GM23338 (cell line): ENCODE results near the gene RORC.

ENCODE experiments used
- EZH2 ChIP-seq: fragments of 200-600 bp; sonication (generic); IDR thresholded peaks from one replicate; pipeline ENCODE4 v1.8.0; 2017; ENCODE audit warnings: antibody characterized with exemption, mild to moderate bottlenecking, low read depth; ENCODE audit not compliant: unreplicated experiment
- EZH2phosphoT487 ChIP-seq: fragments of 200-600 bp; sonication (generic); IDR thresholded peaks from one replicate; pipeline ENCODE4 v1.8.1; 2018; ENCODE audit warnings: antibody characterized with exemption; ENCODE audit not compliant: unreplicated experiment
- POLR2AphosphoS5 ChIP-seq: IDR thresholded peaks from 2 replicates; pipeline ENCODE4 v1.6.1; 2016; ENCODE audit warnings: antibody characterized with exemption, low read depth
- REST ChIP-seq: IDR thresholded peaks from one replicate; pipeline ENCODE4 v1.6.1; 2018; ENCODE audit warnings: antibody characterized with exemption; ENCODE audit not compliant: unreplicated experiment
- ZNF114 ChIP-seq: fragments of 250-450 bp; sonication (Bioruptor Pico); IDR thresholded peaks from 2 replicates; pipeline ENCODE4 v1.5.0; 2020; ENCODE audit warnings: mild to moderate bottlenecking, moderate library complexity
- ZNF331 ChIP-seq: fragments of 250-450 bp; sonication (Bioruptor Pico); IDR thresholded peaks from 2 replicates; pipeline ENCODE4 v1.5.0; 2020; ENCODE audit warnings: low read depth, mild to moderate bottlenecking, moderate library complexity
- TF ChIP-seq, protein P1 (sequence below), 2 experiments: fragments of 200-600 bp in 1 of 2; sonication (generic) in 1 of 2; conservative IDR thresholded peaks; 2 replicates each; pipeline versions ENCODE4 v1.5.1 to v1.6.1; 2016 to 2017; ENCODE audit warnings: antibody characterized with exemption in 2 of 2, low read depth in 2 of 2, mild to moderate bottlenecking in 2 of 2, moderate library complexity in 1 of 2
- TF ChIP-seq, protein P2 (sequence below): IDR thresholded peaks from 2 replicates; pipeline ENCODE4 v1.6.1; 2016; ENCODE audit warnings: antibody characterized with exemption

GRCh38 chr1:151839082-151839412 lies 7.4 kb upstream of the RORC start:
- TF ChIP-seq EZH2 = no peak
- TF ChIP-seq, protein P1, sequence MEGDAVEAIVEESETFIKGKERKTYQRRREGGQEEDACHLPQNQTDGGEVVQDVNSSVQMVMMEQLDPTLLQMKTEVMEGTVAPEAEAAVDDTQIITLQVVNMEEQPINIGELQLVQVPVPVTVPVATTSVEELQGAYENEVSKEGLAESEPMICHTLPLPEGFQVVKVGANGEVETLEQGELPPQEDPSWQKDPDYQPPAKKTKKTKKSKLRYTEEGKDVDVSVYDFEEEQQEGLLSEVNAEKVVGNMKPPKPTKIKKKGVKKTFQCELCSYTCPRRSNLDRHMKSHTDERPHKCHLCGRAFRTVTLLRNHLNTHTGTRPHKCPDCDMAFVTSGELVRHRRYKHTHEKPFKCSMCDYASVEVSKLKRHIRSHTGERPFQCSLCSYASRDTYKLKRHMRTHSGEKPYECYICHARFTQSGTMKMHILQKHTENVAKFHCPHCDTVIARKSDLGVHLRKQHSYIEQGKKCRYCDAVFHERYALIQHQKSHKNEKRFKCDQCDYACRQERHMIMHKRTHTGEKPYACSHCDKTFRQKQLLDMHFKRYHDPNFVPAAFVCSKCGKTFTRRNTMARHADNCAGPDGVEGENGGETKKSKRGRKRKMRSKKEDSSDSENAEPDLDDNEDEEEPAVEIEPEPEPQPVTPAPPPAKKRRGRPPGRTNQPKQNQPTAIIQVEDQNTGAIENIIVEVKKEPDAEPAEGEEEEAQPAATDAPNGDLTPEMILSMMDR (conservative IDR thresholded peaks at IDR 0.05; ENCODE audit: low read depth in 2 of 2) = no peak
- TF ChIP-seq, protein P2, sequence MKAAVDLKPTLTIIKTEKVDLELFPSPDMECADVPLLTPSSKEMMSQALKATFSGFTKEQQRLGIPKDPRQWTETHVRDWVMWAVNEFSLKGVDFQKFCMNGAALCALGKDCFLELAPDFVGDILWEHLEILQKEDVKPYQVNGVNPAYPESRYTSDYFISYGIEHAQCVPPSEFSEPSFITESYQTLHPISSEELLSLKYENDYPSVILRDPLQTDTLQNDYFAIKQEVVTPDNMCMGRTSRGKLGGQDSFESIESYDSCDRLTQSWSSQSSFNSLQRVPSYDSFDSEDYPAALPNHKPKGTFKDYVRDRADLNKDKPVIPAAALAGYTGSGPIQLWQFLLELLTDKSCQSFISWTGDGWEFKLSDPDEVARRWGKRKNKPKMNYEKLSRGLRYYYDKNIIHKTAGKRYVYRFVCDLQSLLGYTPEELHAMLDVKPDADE = no peak
- no peak for TF ChIP-seq POLR2AphosphoS5
- TF ChIP-seq REST = no peak
- TF ChIP-seq ZNF114 (CRISPR knock-in tag) = no peak
- TF ChIP-seq EZH2phosphoT487 = no peak
- TF ChIP-seq ZNF331 = no peak
